Measurements from ENCODE around the gene ANKRD29.

ANKRD29 gene

GRCh38 chr18:23662309-23663263 lies at the start of gene ANKRD29:
Gene ANKRD29 (minus strand): TSS chr18:23662911. CDS start chr18:23662730, 181 bp downstream.
- no peak for DNase-seq (ENCODE audit: low spot score)

- no peak for DNase-seq (ENCODE audit: low spot score)
These were observed 49.7 kb upstream of the ANKRD29 start for GRCh38 chr18:23712445-23712844.

GRCh38 chr18:23711426-23711825 lies 48.7 kb upstream of the ANKRD29 start:
- no peak for DNase-seq (ENCODE audit: low spot score)

GRCh38 chr18:23710946-23711345 lies 48.2 kb upstream of the ANKRD29 start:
- DNase-seq (ENCODE audit: low spot score), result no peak

GRCh38 chr18:23710068-23710527 lies 47.4 kb upstream of the ANKRD29 start:
- no peak for DNase-seq (ENCODE audit: low spot score)

GRCh38 chr18:23706971-23707640 lies 44.4 kb upstream of the ANKRD29 start:
- no peak for DNase-seq (ENCODE audit: low spot score)

GRCh38 chr18:23704806-23705205 lies 42.1 kb upstream of the ANKRD29 start:
- DNase-seq (ENCODE audit: low spot score), result no peak

- no peak for DNase-seq (ENCODE audit: low spot score)
These were observed 41.3 kb upstream of the ANKRD29 start for GRCh38 chr18:23703987-23704384.

GRCh38 chr18:23703057-23703986 lies 40.6 kb upstream of the ANKRD29 start:
- no peak for DNase-seq (ENCODE audit: low spot score)

- no peak for DNase-seq (ENCODE audit: low spot score)
These were observed 39.9 kb upstream of the ANKRD29 start for GRCh38 chr18:23702606-23703005.

GRCh38 chr18:23701544-23702064 lies 38.9 kb upstream of the ANKRD29 start:
- no peak for DNase-seq (ENCODE audit: low spot score)

GRCh38 chr18:23701017-23701416 lies 38.3 kb upstream of the ANKRD29 start:
- no peak for DNase-seq (ENCODE audit: low spot score)

GRCh38 chr18:23694637-23695430 lies 32.1 kb upstream of the ANKRD29 start:
- no peak for DNase-seq (ENCODE audit: low spot score)

- DNase-seq (ENCODE audit: low spot score), result no peak
These were observed 31.1 kb upstream of the ANKRD29 start for GRCh38 chr18:23693846-23694245.

- no peak for DNase-seq (ENCODE audit: low spot score)
These were observed 27.9 kb upstream of the ANKRD29 start for GRCh38 chr18:23690505-23691068.

- DNase-seq (ENCODE audit: low spot score), result no peak
These were observed 27.1 kb upstream of the ANKRD29 start for GRCh38 chr18:23689616-23690504.

GRCh38 chr18:23689031-23689615 lies 26.4 kb upstream of the ANKRD29 start, which contains the start of gene LAMA3:
Gene LAMA3 (plus strand): TSS chr18:23689453. CDS start chr18:23689684, 231 bp downstream.
- no peak for DNase-seq (ENCODE audit: low spot score)

- no peak for DNase-seq (ENCODE audit: low spot score)
These were observed 25.8 kb upstream of the ANKRD29 start for GRCh38 chr18:23688528-23688927.
